ENCODE measurements around the gene GALNT11.

GALNT11 gene

DNA sequence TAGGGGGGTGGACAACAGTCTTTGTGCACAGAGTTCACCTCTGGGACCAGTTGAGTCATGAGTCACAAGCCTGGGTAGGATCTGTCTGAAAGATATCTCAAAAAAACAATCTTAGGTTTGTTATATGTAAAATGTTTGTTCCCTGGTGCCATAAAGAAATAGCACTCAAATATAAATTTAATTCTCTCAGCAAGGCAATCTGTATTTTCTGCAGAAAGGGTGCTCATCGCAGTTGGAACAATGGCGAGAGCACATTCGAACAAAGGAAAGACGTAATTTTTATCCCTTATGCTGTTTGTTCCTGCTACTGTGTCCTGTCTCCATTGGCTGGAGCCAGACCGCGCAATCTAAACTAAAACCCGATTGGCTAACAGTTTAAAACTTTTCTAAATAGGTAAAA is 63.7 kb downstream of the GALNT11 start:
- TF ChIP-seq CTCF (IDR thresholded peaks at IDR 0.05; ENCODE audit: low read depth, low read length): no peak
- no peak overlapping the region for H3K4me3 ChIP-seq (ENCODE audit: low read depth, low read length)

DNA sequence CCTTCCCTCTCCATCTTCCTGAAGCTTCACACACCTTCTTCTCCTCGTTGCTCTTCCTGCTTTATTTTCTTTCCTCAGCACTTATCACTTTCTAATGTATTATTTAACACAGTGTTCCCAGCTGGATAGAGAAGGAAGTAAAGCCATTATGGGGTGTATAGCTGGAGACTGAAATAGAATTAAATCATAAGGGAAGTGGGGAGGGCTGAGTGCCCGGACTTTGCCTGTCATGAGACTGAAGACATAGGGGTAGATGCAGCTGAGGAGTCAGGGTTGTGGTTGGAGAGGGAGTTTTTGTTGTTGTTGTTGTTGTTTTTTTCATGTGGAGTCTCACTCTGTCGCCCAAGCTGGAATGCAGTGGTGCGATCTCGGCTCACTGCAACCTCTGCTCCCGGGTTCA is 65.3 kb downstream of the GALNT11 start:
- TF ChIP-seq CTCF (IDR thresholded peaks at IDR 0.05; ENCODE audit: low read depth, low read length): no peak
- H3K4me3 ChIP-seq (ENCODE audit: low read depth, low read length): no peak overlapping the region

DNA sequence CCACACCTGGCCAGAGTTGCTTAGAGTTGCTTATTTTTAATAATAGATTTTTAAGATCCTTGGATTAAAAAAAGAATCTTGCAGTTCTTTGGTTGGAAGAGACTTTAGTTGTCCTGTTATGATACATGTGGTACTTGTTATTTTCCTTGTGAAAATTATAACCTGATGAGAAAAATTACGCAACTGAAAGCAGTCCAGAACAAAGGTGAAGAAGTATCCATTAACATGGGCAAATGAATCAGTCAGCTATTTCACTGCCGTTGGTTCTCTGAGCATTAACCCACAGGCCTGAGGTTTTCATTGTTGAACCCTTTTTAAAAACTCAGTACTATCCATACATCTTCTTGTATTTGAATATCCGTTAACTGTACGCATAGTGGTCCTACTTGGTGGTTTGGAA is 68.2 kb downstream of the GALNT11 start:
- no peak overlapping the region for H3K4me3 ChIP-seq (ENCODE audit: low read depth, low read length)
- TF ChIP-seq CTCF (IDR thresholded peaks at IDR 0.05; ENCODE audit: low read depth, low read length): no peak

DNA sequence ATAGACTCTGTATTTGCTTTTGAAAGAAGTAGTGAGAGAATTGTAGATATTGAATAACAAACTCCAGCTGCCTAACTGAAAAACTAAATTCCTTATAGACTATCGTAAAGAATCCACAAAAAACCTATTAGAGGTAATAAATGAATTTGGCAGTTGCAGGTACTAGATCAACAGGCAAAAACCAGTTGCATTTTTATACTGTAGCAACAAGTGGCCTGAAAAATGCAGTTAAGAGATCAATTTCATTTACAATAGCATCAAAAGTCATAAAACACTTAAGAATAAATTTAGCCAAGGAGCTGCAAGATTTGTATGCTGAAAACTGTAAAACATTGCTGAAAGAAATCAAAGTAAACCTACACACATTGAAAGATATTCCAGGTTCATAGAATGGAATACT is 70.3 kb downstream of the GALNT11 start:
- TF ChIP-seq CTCF (IDR thresholded peaks at IDR 0.05; ENCODE audit: low read depth, low read length): no peak
- H3K4me3 ChIP-seq (ENCODE audit: low read depth, low read length): no peak overlapping the region

GRCh38 chr7:152097330-152097729 is 71.9 kb downstream of the GALNT11 start:
- no peak for TF ChIP-seq CTCF (IDR thresholded peaks at IDR 0.05; ENCODE audit: low read depth, low read length)

DNA sequence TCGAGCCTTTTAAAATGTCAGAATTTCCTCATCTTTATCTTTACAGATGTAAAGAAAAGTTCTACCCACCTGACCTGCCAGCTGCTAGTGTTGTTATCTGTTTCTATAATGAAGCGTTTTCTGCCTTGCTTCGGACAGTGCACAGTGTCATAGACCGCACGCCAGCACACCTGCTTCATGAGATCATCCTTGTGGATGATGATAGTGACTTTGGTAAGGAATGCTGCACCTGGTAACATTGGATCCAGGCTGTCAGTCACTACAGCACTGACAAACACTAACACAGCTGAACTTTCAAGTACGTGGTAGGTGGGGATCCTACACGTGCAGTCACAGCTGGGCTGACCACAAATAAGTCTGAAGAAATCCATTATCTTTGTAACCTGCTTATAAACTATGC is 77.6 kb downstream of the GALNT11 start:
- no peak for TF ChIP-seq CTCF (IDR thresholded peaks at IDR 0.05; ENCODE audit: low read depth, low read length)

More at GRCh38 chr7:152097330-152097729, 71.9 kb downstream of the GALNT11 start:
- H3K4me3 ChIP-seq (ENCODE audit: low read depth, low read length): no peak overlapping the region

DNA sequence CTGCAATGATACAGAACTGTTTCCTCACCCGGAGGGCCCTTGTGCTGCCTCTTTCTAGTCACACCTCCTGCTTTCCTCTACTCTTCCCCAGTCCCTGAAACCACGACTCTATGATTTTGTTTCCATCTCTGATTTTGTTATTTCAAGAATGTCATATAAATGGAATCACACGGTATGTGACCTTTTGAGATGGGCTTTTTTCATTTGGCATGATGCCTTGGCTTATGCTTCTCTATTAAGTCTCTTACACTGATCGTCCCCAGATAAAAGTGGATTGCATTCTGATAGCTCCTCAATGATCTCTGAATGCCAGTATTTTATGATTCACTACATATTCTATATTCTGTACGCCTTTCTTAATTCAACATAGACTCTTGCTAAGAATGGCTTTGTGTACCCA is 78.2 kb downstream of the GALNT11 start:
- TF ChIP-seq CTCF (IDR thresholded peaks at IDR 0.05; ENCODE audit: low read depth, low read length): no peak
- no peak overlapping the region for H3K4me3 ChIP-seq (ENCODE audit: low read depth, low read length)

More for the DNA sequence above, 77.6 kb downstream of the GALNT11 start:
- no peak overlapping the region for H3K4me3 ChIP-seq (ENCODE audit: low read depth, low read length)

All from WI38 (cell line).